ENCODE data around the gene PDZRN3. TPM values are rescaled to one million over a fixed set of nuclear protein-coding genes. Genes with fewer than 3 reads are reported as not detected.

The PDZRN3 gene
- total and polyA plus RNA-seq, 5 donors from 2014 or later = not detected

- Mint-ChIP-seq H3K4me1 (no peaks in the 10 kb centered on the region), H3K9me3 (no peaks in the 10 kb centered on the region), H3K27me3 (no peaks in the 10 kb centered on the region), H3K36me3 (no peaks in the 10 kb centered on the region), H3K27ac (no peak overlapping the region), H3K4me3 (no peak overlapping the region)
- H3K36me3 ChIP-seq (ENCODE audit: control insufficient read depth, insufficient read depth, low read length) = no peaks in the 10 kb centered on the region
- H3K27ac ChIP-seq (ENCODE audit: insufficient read depth, low read length, poor library complexity, severe bottlenecking) = no peak overlapping the region
- DNase-seq (no peak), ATAC-seq (ENCODE audit: low read depth in 2 of 2) (no peak)
- no peaks in the 10 kb centered on the region for H3K27me3 ChIP-seq (ENCODE audit: control insufficient read depth, insufficient read depth, low read length)
- no peak overlapping the region for H3K4me3 ChIP-seq (ENCODE audit: low read depth, low read length)
- H3K4me1 ChIP-seq (ENCODE audit: control insufficient read depth, insufficient read depth, low read length, poor library complexity, severe bottlenecking) = no peaks in the 10 kb centered on the region
- no peaks in the 10 kb centered on the region for H3K9me3 ChIP-seq (ENCODE audit: control insufficient read depth in 2 of 2, low read length in 2 of 2)
Observed at GRCh38 chr3:73561494-73561893, 63.2 kb downstream of the PDZRN3 start.

GRCh38 chr3:73559749-73560148 lies 65.0 kb downstream of the PDZRN3 start:
- no peaks in the 10 kb centered on the region for H3K27me3 ChIP-seq (ENCODE audit: control insufficient read depth, insufficient read depth, low read length)
- no peak overlapping the region for H3K27ac ChIP-seq (ENCODE audit: insufficient read depth, low read length, poor library complexity, severe bottlenecking)
- H3K36me3 ChIP-seq (ENCODE audit: control insufficient read depth, insufficient read depth, low read length) = no peaks in the 10 kb centered on the region
- H3K27ac Mint-ChIP-seq = no peak overlapping the region
- H3K4me1 ChIP-seq (ENCODE audit: control insufficient read depth, insufficient read depth, low read length, poor library complexity, severe bottlenecking) = no peaks in the 10 kb centered on the region
- DNase-seq (no peak), ATAC-seq (ENCODE audit: low read depth in 2 of 2) (no peak)
- H3K4me3 Mint-ChIP-seq = no peak overlapping the region
- no peaks in the 10 kb centered on the region for H3K4me1 Mint-ChIP-seq
- H3K4me3 ChIP-seq (ENCODE audit: low read depth, low read length) = no peak overlapping the region
- no peaks in the 10 kb centered on the region for H3K36me3 Mint-ChIP-seq
- peaks cover 0 to 2% (median 0%) of the 10 kb centered on the region in 7 donors for H3K9me3 Mint-ChIP-seq
- no peaks in the 10 kb centered on the region for H3K27me3 Mint-ChIP-seq
- H3K9me3 ChIP-seq (ENCODE audit: control insufficient read depth in 2 of 2, low read length in 2 of 2) = no peaks in the 10 kb centered on the region

GRCh38 chr3:73558727-73559075 lies 66.0 kb downstream of the PDZRN3 start:
- Histone ChIP-seq H3K36me3 (ENCODE audit: control insufficient read depth, insufficient read depth, low read length) (no peaks in the 10 kb centered on the region), H3K9me3 (ENCODE audit: control insufficient read depth in 2 of 2, low read length in 2 of 2) (no peaks in the 10 kb centered on the region), H3K4me3 (ENCODE audit: low read depth, low read length) (no peak overlapping the region), H3K4me1 (ENCODE audit: control insufficient read depth, insufficient read depth, low read length, poor library complexity, severe bottlenecking) (no peaks in the 10 kb centered on the region), H3K27me3 (ENCODE audit: control insufficient read depth, insufficient read depth, low read length) (no peaks in the 10 kb centered on the region), H3K27ac (ENCODE audit: insufficient read depth, low read length, poor library complexity, severe bottlenecking) (no peak overlapping the region)
- Mint-ChIP-seq H3K9me3 (peaks cover 0 to 2% (median 0%) of the 10 kb centered on the region in 7 donors), H3K4me3 (no peak overlapping the region), H3K36me3 (no peaks in the 10 kb centered on the region), H3K4me1 (no peaks in the 10 kb centered on the region), H3K27me3 (no peaks in the 10 kb centered on the region), H3K27ac (no peak overlapping the region)
- DNase-seq (no peak), ATAC-seq (ENCODE audit: low read depth in 2 of 2) (no peak)

GRCh38 chr3:73557986-73558726 lies 66.6 kb downstream of the PDZRN3 start:
- no peak overlapping the region for H3K27ac Mint-ChIP-seq

GRCh38 chr3:73556520-73557372 lies 68.0 kb downstream of the PDZRN3 start:
- H3K4me3 ChIP-seq (ENCODE audit: low read depth, low read length) = no peak overlapping the region
- ATAC-seq (ENCODE audit: low read depth in 2 of 2) (no peak), DNase-seq (no peak)
- H3K4me1 ChIP-seq (ENCODE audit: control insufficient read depth, insufficient read depth, low read length, poor library complexity, severe bottlenecking) = no peaks in the 10 kb centered on the region
- H3K9me3 ChIP-seq (ENCODE audit: control insufficient read depth in 2 of 2, low read length in 2 of 2) = no peaks in the 10 kb centered on the region
- H3K27me3 ChIP-seq (ENCODE audit: control insufficient read depth, insufficient read depth, low read length) = no peaks in the 10 kb centered on the region
- H3K4me3 Mint-ChIP-seq = no peak overlapping the region
- H3K27ac Mint-ChIP-seq = no peak overlapping the region
- H3K27ac ChIP-seq (ENCODE audit: insufficient read depth, low read length, poor library complexity, severe bottlenecking) = no peak overlapping the region
- H3K4me1 Mint-ChIP-seq = no peaks in the 10 kb centered on the region
- no peaks in the 10 kb centered on the region for H3K36me3 ChIP-seq (ENCODE audit: control insufficient read depth, insufficient read depth, low read length)
- H3K36me3 Mint-ChIP-seq = no peaks in the 10 kb centered on the region
- peaks cover 0 to 2% (median 0%) of the 10 kb centered on the region in 7 donors for H3K9me3 Mint-ChIP-seq
- H3K27me3 Mint-ChIP-seq = no peaks in the 10 kb centered on the region

More at GRCh38 chr3:73557986-73558726, 66.6 kb downstream of the PDZRN3 start:
- no peak for DNase-seq
- Histone ChIP-seq H3K4me3 (ENCODE audit: low read depth, low read length) (no peak overlapping the region), H3K27me3 (ENCODE audit: control insufficient read depth, insufficient read depth, low read length) (no peaks in the 10 kb centered on the region), H3K36me3 (ENCODE audit: control insufficient read depth, insufficient read depth, low read length) (no peaks in the 10 kb centered on the region), H3K27ac (ENCODE audit: insufficient read depth, low read length, poor library complexity, severe bottlenecking) (no peak overlapping the region), H3K9me3 (ENCODE audit: control insufficient read depth in 2 of 2, low read length in 2 of 2) (no peaks in the 10 kb centered on the region), H3K4me1 (ENCODE audit: control insufficient read depth, insufficient read depth, low read length, poor library complexity, severe bottlenecking) (no peaks in the 10 kb centered on the region)
- H3K36me3 Mint-ChIP-seq = no peaks in the 10 kb centered on the region
- no peak overlapping the region for H3K4me3 Mint-ChIP-seq
- no peaks in the 10 kb centered on the region for H3K27me3 Mint-ChIP-seq
- peaks cover 0 to 2% (median 0%) of the 10 kb centered on the region in 7 donors for H3K9me3 Mint-ChIP-seq
- H3K4me1 Mint-ChIP-seq = no peaks in the 10 kb centered on the region
- no peak for ATAC-seq (ENCODE audit: low read depth in 2 of 2)

- no peaks in the 10 kb centered on the region for H3K4me1 ChIP-seq (ENCODE audit: control insufficient read depth, insufficient read depth, low read length, poor library complexity, severe bottlenecking)
- H3K27ac Mint-ChIP-seq = no peak overlapping the region
- no peak for ATAC-seq (ENCODE audit: low read depth in 2 of 2)
- H3K9me3 Mint-ChIP-seq = peaks cover 0 to 2% (median 0%) of the 10 kb centered on the region in 7 donors
- no peaks in the 10 kb centered on the region for H3K27me3 Mint-ChIP-seq
- H3K4me3 Mint-ChIP-seq = no peak overlapping the region
- DNase-seq = no peak
- no peaks in the 10 kb centered on the region for H3K36me3 ChIP-seq (ENCODE audit: control insufficient read depth, insufficient read depth, low read length)
- H3K4me3 ChIP-seq (ENCODE audit: low read depth, low read length) = no peak overlapping the region
- H3K27me3 ChIP-seq (ENCODE audit: control insufficient read depth, insufficient read depth, low read length) = no peaks in the 10 kb centered on the region
- no peaks in the 10 kb centered on the region for H3K9me3 ChIP-seq (ENCODE audit: control insufficient read depth in 2 of 2, low read length in 2 of 2)
- no peaks in the 10 kb centered on the region for H3K4me1 Mint-ChIP-seq
- H3K36me3 Mint-ChIP-seq = no peaks in the 10 kb centered on the region
- no peak overlapping the region for H3K27ac ChIP-seq (ENCODE audit: insufficient read depth, low read length, poor library complexity, severe bottlenecking)
Observed at GRCh38 chr3:73555076-73555475, 69.7 kb downstream of the PDZRN3 start.

- no peaks in the 10 kb centered on the region for H3K36me3 ChIP-seq (ENCODE audit: control insufficient read depth, insufficient read depth, low read length)
- H3K9me3 ChIP-seq (ENCODE audit: control insufficient read depth in 2 of 2, low read length in 2 of 2) = no peaks in the 10 kb centered on the region
- ATAC-seq (ENCODE audit: low read depth in 2 of 2) (no peak), DNase-seq (no peak)
- no peak overlapping the region for H3K27ac ChIP-seq (ENCODE audit: insufficient read depth, low read length, poor library complexity, severe bottlenecking)
- Mint-ChIP-seq H3K4me3 (no peak overlapping the region), H3K36me3 (no peaks in the 10 kb centered on the region), H3K27me3 (no peaks in the 10 kb centered on the region), H3K9me3 (peaks cover 0 to 2% (median 0%) of the 10 kb centered on the region in 7 donors), H3K27ac (no peak overlapping the region), H3K4me1 (no peaks in the 10 kb centered on the region)
- no peak overlapping the region for H3K4me3 ChIP-seq (ENCODE audit: low read depth, low read length)
- no peaks in the 10 kb centered on the region for H3K27me3 ChIP-seq (ENCODE audit: control insufficient read depth, insufficient read depth, low read length)
- no peaks in the 10 kb centered on the region for H3K4me1 ChIP-seq (ENCODE audit: control insufficient read depth, insufficient read depth, low read length, poor library complexity, severe bottlenecking)
Observed at GRCh38 chr3:73552700-73553099, 72.0 kb downstream of the PDZRN3 start.
